Erythroblast (primary cell): Measurements from ENCODE around the gene SCD5.

Source experiments
- GATA1 ChIP-seq: IDR thresholded peaks from 2 replicates; pipeline ENCODE4 v1.6.1; 2011; ENCODE audit warnings: low read depth, mild to moderate bottlenecking, control low read depth, low read length, moderate library complexity
- POLR2A ChIP-seq: IDR thresholded peaks from 2 replicates; pipeline ENCODE4 v1.6.1; 2011; ENCODE audit warnings: mild to moderate bottlenecking, low read length

DNA sequence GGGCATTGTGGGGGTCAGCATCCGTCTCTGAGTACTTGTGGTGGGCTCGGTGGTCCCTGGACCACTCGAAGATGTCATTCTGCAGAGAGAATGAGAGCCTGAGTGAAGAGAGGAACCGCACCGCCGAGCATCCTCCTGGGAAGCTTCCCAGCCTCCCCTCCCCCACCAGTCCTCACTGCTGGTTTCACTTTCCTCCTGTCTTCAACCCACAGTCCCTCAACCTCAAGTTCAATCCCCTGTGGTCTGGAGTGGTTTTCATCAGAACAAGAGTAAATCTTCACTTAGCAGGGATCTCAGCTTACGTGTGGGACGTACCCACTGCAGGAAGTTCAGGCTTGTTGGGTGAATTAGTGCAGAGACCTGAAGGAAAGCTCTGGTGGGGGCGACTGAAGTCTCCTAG is 117.8 kb downstream of the SCD5 start:
- TF ChIP-seq POLR2A (no peak), GATA1 (no peak)
